Panc1 (cell line): Measurements from ENCODE around the gene FBXW12. TPM values are rescaled to one million over a fixed set of nuclear protein-coding genes. Genes with fewer than 3 reads are reported as not detected.

Experiments used
- ATAC-seq: fragments of 200-7000 bp; cut with Tn5 transposase; 2 replicates; pipeline ENCODE4 v1.9.1; 2020; ENCODE audit warnings: mild to moderate bottlenecking, moderate library complexity
- BruUV-seq: library from RNA; stranded (reverse); fragments of 400-500 nt; replicated peaks from 2 replicates; lab custom pipeline; 2021; lab: Mats Ljungman, UMichigan
- CTCF ChIA-PET: fragments of 300-600 bp; sonication (Branson Sonifier 250); formaldehyde crosslinking; loops from one replicate; lab custom pipeline; 2022; ENCODE audit warnings: antibody characterized with exemption; lab: Charles Lee
- POLR2A ChIA-PET: fragments of 300-600 bp; sonication (Branson Sonifier 250); formaldehyde crosslinking; loops from one replicate; lab custom pipeline; 2022; ENCODE audit warnings: antibody characterized with exemption; lab: Charles Lee
- DNase-seq: peaks from one replicate; pipeline ENCODE4 v3.0.0-alpha.2; 2010; ENCODE audit warnings: low read depth, low spot score
- H3K27ac ChIP-seq: 2 replicates; pipeline ENCODE4 v1.5.1; 2011; ENCODE audit warnings: mild to moderate bottlenecking, low read length, inconsistent platforms
- H3K27me3 ChIP-seq: fragments of 200-500 bp; sonication (Bioruptor generic); 2 replicates; pipeline ENCODE4 v1.6.0; 2014; ENCODE audit warnings: low read length, inconsistent platforms; ENCODE audit not compliant: control insufficient read depth, insufficient read depth
- H3K36me3 ChIP-seq: fragments of 200-500 bp; sonication (Bioruptor generic); 2 replicates; pipeline ENCODE4 v1.5.1; 2014; ENCODE audit warnings: inconsistent platforms, mild to moderate bottlenecking, low read length, moderate library complexity; ENCODE audit not compliant: control insufficient read depth, insufficient read depth
- H3K4me1 ChIP-seq: 2 replicates; pipeline ENCODE4 v1.5.1; 2011; ENCODE audit warnings: inconsistent platforms, mild to moderate bottlenecking, low read length, moderate library complexity; ENCODE audit not compliant: control insufficient read depth, insufficient read depth
- H3K4me3 ChIP-seq, 2 experiments: 2 replicates each; pipeline ENCODE4 v1.5.1; 2011 to 2012; ENCODE audit warnings: low read depth in 2 of 2, low read length in 2 of 2, mild to moderate bottlenecking in 2 of 2, inconsistent platforms in 1 of 2, moderate library complexity in 1 of 2
- H3K9me3 ChIP-seq: fragments of 200-500 bp; sonication (Bioruptor generic); 2 replicates; pipeline ENCODE4 v1.5.1; 2014; ENCODE audit warnings: low read depth, mild to moderate bottlenecking, inconsistent platforms, low read length, moderate library complexity; ENCODE audit not compliant: control insufficient read depth, insufficient read depth
- POLR2AphosphoS5 ChIP-seq: IDR thresholded peaks from 2 replicates; pipeline ENCODE4 v1.6.1; 2012; ENCODE audit warnings: mild to moderate bottlenecking, low read depth, low read length, moderate library complexity
- SIN3A ChIP-seq: IDR thresholded peaks from 2 replicates; pipeline ENCODE4 v1.6.1; 2012; ENCODE audit warnings: low read depth, mild to moderate bottlenecking, low read length, moderate library complexity, borderline replicate concordance; ENCODE audit not compliant: insufficient read depth
- TCF7L2 ChIP-seq: IDR thresholded peaks from 2 replicates; pipeline ENCODE4 v1.6.1; 2011; ENCODE audit warnings: mild to moderate bottlenecking, low read depth, low read length, inconsistent platforms
- in situ Hi-C: cut with HindIII; loops from 2 replicates; pipeline ENCODE4 v1.10.0; 2016; ENCODE audit warnings: low sequenced_read_pairs, low pct_unique_long_range_greater_than_20kb
- intact Hi-C: fragments of 100-400 bp; cut with micrococcal nuclease; formaldehyde crosslinking; loops from one replicate; pipeline ENCODE4 v1.10.0; 2022; ENCODE audit not compliant: unreplicated experiment
- total RNA-seq: library from RNA; stranded (reverse); gene quantifications from one replicate; pipeline ENCODE4 v1.2.1, GENCODE V29; 2021; ENCODE audit not compliant: unreplicated experiment
- TF ChIP-seq, protein P1 (sequence below), 2 experiments: IDR thresholded peaks; 2 replicates each; pipeline ENCODE4 v1.6.1; 2011 to 2012; ENCODE audit warnings: low read depth in 2 of 2, control low read depth in 1 of 2, low read length in 1 of 2, mild to moderate bottlenecking in 1 of 2, moderate library complexity in 1 of 2; ENCODE audit not compliant: insufficient read depth in 1 of 2
- TF ChIP-seq, protein P2 (sequence below): fragments of 450-650 bp; IDR thresholded peaks from 2 replicates; pipeline ENCODE4 v1.5.1; 2017; ENCODE audit warnings: mild to moderate bottlenecking

The FBXW12 gene
- total RNA-seq, 1 experiment from 2014 or later: not detected

GRCh38 chr3:48434591-48435222 lies 62.7 kb downstream of the FBXW12 start:
- intact Hi-C loops: loop anchor here (5.0 kb wide), 3 partner anchors 32 to 162 kb away; no protein-coding TSS in a partner anchor
- Histone ChIP-seq H3K36me3 (no peaks in the 10 kb centered on the region; the same call in 1 of the 2 replicates), H3K4me3 (no peak overlapping the region), H3K27ac (no peak overlapping the region), H3K9me3 (no peaks in the 10 kb centered on the region), H3K27me3 (no peaks in the 10 kb centered on the region), H3K4me1 (no peaks in the 10 kb centered on the region; the same call in 1 of the 2 replicates)
- in situ Hi-C loops: no loop called here
- ChIA-PET POLR2A (no interaction called here), CTCF (interaction anchor here (1.0 kb wide), 1 partner anchor 34 kb away, joined by 8 read pairs; no protein-coding TSS in a partner anchor)
- no peak for ATAC-seq
- TF ChIP-seq TCF7L2 (no peak), SIN3A (no peak), POLR2AphosphoS5 (no peak)
- TF ChIP-seq, protein P1, sequence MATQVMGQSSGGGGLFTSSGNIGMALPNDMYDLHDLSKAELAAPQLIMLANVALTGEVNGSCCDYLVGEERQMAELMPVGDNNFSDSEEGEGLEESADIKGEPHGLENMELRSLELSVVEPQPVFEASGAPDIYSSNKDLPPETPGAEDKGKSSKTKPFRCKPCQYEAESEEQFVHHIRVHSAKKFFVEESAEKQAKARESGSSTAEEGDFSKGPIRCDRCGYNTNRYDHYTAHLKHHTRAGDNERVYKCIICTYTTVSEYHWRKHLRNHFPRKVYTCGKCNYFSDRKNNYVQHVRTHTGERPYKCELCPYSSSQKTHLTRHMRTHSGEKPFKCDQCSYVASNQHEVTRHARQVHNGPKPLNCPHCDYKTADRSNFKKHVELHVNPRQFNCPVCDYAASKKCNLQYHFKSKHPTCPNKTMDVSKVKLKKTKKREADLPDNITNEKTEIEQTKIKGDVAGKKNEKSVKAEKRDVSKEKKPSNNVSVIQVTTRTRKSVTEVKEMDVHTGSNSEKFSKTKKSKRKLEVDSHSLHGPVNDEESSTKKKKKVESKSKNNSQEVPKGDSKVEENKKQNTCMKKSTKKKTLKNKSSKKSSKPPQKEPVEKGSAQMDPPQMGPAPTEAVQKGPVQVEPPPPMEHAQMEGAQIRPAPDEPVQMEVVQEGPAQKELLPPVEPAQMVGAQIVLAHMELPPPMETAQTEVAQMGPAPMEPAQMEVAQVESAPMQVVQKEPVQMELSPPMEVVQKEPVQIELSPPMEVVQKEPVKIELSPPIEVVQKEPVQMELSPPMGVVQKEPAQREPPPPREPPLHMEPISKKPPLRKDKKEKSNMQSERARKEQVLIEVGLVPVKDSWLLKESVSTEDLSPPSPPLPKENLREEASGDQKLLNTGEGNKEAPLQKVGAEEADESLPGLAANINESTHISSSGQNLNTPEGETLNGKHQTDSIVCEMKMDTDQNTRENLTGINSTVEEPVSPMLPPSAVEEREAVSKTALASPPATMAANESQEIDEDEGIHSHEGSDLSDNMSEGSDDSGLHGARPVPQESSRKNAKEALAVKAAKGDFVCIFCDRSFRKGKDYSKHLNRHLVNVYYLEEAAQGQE (IDR thresholded peaks at IDR 0.05; ENCODE audit: insufficient read depth in 1 of 2, low read depth in 2 of 2, low read length in 1 of 2): no peak
- TF ChIP-seq, protein P2, sequence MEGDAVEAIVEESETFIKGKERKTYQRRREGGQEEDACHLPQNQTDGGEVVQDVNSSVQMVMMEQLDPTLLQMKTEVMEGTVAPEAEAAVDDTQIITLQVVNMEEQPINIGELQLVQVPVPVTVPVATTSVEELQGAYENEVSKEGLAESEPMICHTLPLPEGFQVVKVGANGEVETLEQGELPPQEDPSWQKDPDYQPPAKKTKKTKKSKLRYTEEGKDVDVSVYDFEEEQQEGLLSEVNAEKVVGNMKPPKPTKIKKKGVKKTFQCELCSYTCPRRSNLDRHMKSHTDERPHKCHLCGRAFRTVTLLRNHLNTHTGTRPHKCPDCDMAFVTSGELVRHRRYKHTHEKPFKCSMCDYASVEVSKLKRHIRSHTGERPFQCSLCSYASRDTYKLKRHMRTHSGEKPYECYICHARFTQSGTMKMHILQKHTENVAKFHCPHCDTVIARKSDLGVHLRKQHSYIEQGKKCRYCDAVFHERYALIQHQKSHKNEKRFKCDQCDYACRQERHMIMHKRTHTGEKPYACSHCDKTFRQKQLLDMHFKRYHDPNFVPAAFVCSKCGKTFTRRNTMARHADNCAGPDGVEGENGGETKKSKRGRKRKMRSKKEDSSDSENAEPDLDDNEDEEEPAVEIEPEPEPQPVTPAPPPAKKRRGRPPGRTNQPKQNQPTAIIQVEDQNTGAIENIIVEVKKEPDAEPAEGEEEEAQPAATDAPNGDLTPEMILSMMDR: no peak
- no peak for DNase-seq
- BruUV-seq: no TSS peak

- Histone ChIP-seq H3K27me3 (no peaks in the 10 kb centered on the region), H3K36me3 (no peaks in the 10 kb centered on the region; the same call in 1 of the 2 replicates), H3K9me3 (no peaks in the 10 kb centered on the region), H3K4me1 (no peaks in the 10 kb centered on the region; the same call in 1 of the 2 replicates), H3K4me3 (no peak overlapping the region), H3K27ac (no peak overlapping the region)
- DNase-seq (no peak), ATAC-seq (no peak)
- POLR2A ChIA-PET: no interaction called here
- intact Hi-C loops (loop anchor here (5.0 kb wide), 2 partner anchors 33 to 163 kb away; no protein-coding TSS in a partner anchor), in situ Hi-C loops (no loop called here)
- TF ChIP-seq, protein P1 (IDR thresholded peaks at IDR 0.05; ENCODE audit: insufficient read depth in 1 of 2, low read depth in 2 of 2, low read length in 1 of 2): no peak
- no peak for TF ChIP-seq POLR2AphosphoS5
- CTCF ChIA-PET: interaction anchor here (1.5 to 2.5 kb wide), 5 partner anchors 11 to 241 kb away, joined by 7 to 98 read pairs (median 26); partner anchors contain the start of gene ATRIP
- no TSS peak for BruUV-seq
Measured at GRCh38 chr3:48435223-48435595, 63.2 kb downstream of the FBXW12 start.
